SIG-M5 treated with dmso at 0.1 percent for 504 hours (cell line): ENCODE data around the gene ZNF774.
"Not testable (repeated sequence)": the region's sequence is repeated elsewhere in the genome, so short reads cannot be mapped to it uniquely, and the experiment has no call there.

Experiments used
- DNase-seq: peaks from one replicate; lab custom pipeline; 2025; ENCODE audit not compliant: unreplicated experiment; lab: John Stamatoyannopoulos, UW

The ZNF774 gene

GRCh38 chr15:90344662-90345061 lies 7.4 kb upstream of the ZNF774 start:
- peak; percentile 25 for DNase-seq

- no peak for DNase-seq
Measured at GRCh38 chr15:90345857-90346256, 6.2 kb upstream of the ZNF774 start.

GRCh38 chr15:90347431-90348065 lies 4.5 kb upstream of the ZNF774 start:
- DNase-seq, result not testable (repeated sequence)

- DNase-seq, result no peak
Measured at GRCh38 chr15:90348456-90348855, 3.6 kb upstream of the ZNF774 start.

GRCh38 chr15:90349072-90349471 lies 3.0 kb upstream of the ZNF774 start:
- DNase-seq, result no peak

- DNase-seq, result no peak
Measured at GRCh38 chr15:90349821-90350220, 2.3 kb upstream of the ZNF774 start.

- no peak for DNase-seq
Measured at GRCh38 chr15:90351479-90352106, 491 bp upstream of the ZNF774 start.

- no peak for DNase-seq
Measured at GRCh38 chr15:90354986-90355385, 2.9 kb downstream of the ZNF774 start.

GRCh38 chr15:90358124-90359033 lies 6.3 kb downstream of the ZNF774 start:
- DNase-seq, result peak; percentile 31

- DNase-seq, result no peak
Measured at GRCh38 chr15:90360746-90361145, 8.7 kb downstream of the ZNF774 start.

GRCh38 chr15:90362936-90363212 lies 10.8 kb downstream of the ZNF774 start:
- DNase-seq, result no peak

- no peak for DNase-seq
Measured at GRCh38 chr15:90364251-90364650, 12.2 kb downstream of the ZNF774 start.

- no peak for DNase-seq
Measured at GRCh38 chr15:90365414-90366055, 13.5 kb downstream of the ZNF774 start.

GRCh38 chr15:90367576-90367975 lies 15.5 kb downstream of the ZNF774 start:
- DNase-seq, result no peak

GRCh38 chr15:90375071-90375470 lies 23.0 kb downstream of the ZNF774 start:
- no peak for DNase-seq

- no peak for DNase-seq
Measured at GRCh38 chr15:90376789-90377188, 24.7 kb downstream of the ZNF774 start.

- DNase-seq, result no peak
Measured at GRCh38 chr15:90379263-90379662, 27.2 kb downstream of the ZNF774 start.

- no peak for DNase-seq
Measured at GRCh38 chr15:90381515-90381914, 29.4 kb downstream of the ZNF774 start.

GRCh38 chr15:90382320-90382719 lies 30.2 kb downstream of the ZNF774 start:
- DNase-seq, result no peak

- no peak for DNase-seq
Measured at GRCh38 chr15:90386221-90386620, 34.1 kb downstream of the ZNF774 start.
